ENCODE measurements around the gene CIB1. TPM values are rescaled to one million over a fixed set of nuclear protein-coding genes. Genes with fewer than 3 reads are reported as not detected.

CIB1 gene
- polyA plus RNA-seq, 4 donors: 27.8 to 59.9 (median 53.0) TPM

- no peak for DNase-seq (ENCODE audit: low read depth in 4 of 4, low spot score in 3 of 4)
Measured at GRCh38 chr15:90241343-90242192, 7.8 kb upstream of the CIB1 start.

- no peak for DNase-seq (ENCODE audit: low read depth in 4 of 4, low spot score in 3 of 4)
Measured at GRCh38 chr15:90240856-90241255, 7.1 kb upstream of the CIB1 start.

- no peak for DNase-seq (ENCODE audit: low read depth in 4 of 4, low spot score in 3 of 4)
Measured at GRCh38 chr15:90239371-90239770, 5.6 kb upstream of the CIB1 start.

- peak in 1 of 4 donors; percentile 88 for DNase-seq (ENCODE audit: low read depth in 4 of 4, low spot score in 3 of 4)
Measured at GRCh38 chr15:90234096-90234988, 601 bp upstream of the CIB1 start, which contains the start of gene GDPGP1. GDPGP1 (plus strand) TSS chr15:90234209; CDS start chr15:90240909, 6,700 bp downstream.

- no peak for DNase-seq (ENCODE audit: low read depth in 4 of 4, low spot score in 3 of 4)
Measured at GRCh38 chr15:90232941-90233386, 777 bp downstream of the CIB1 start.

GRCh38 chr15:90232196-90232595 lies 1.5 kb downstream of the CIB1 start:
- DNase-seq (ENCODE audit: low read depth in 4 of 4, low spot score in 3 of 4): no peak

- DNase-seq (ENCODE audit: low read depth in 4 of 4, low spot score in 3 of 4): no peak
Measured at GRCh38 chr15:90231028-90232017, 2.4 kb downstream of the CIB1 start.

GRCh38 chr15:90230610-90231009 lies 3.1 kb downstream of the CIB1 start:
- DNase-seq (ENCODE audit: low read depth in 4 of 4, low spot score in 3 of 4): no peak

GRCh38 chr15:90230071-90230494 lies 3.7 kb downstream of the CIB1 start:
- DNase-seq (ENCODE audit: low read depth in 4 of 4, low spot score in 3 of 4): no peak

- no peak for DNase-seq (ENCODE audit: low read depth in 4 of 4, low spot score in 3 of 4)
Measured at GRCh38 chr15:90228960-90229359, 4.8 kb downstream of the CIB1 start.

GRCh38 chr15:90227816-90228772 lies 5.6 kb downstream of the CIB1 start:
- no peak for DNase-seq (ENCODE audit: low read depth in 4 of 4, low spot score in 3 of 4)

GRCh38 chr15:90227336-90227735 lies 6.4 kb downstream of the CIB1 start:
- no peak for DNase-seq (ENCODE audit: low read depth in 4 of 4, low spot score in 3 of 4)

GRCh38 chr15:90225504-90226234 lies 8.1 kb downstream of the CIB1 start:
- no peak for DNase-seq (ENCODE audit: low read depth in 4 of 4, low spot score in 3 of 4)

- no peak for DNase-seq (ENCODE audit: low read depth in 4 of 4, low spot score in 3 of 4)
Measured at GRCh38 chr15:90225047-90225446, 8.7 kb downstream of the CIB1 start.

GRCh38 chr15:90223441-90224165 lies 10.1 kb downstream of the CIB1 start:
- no peak for DNase-seq (ENCODE audit: low read depth in 4 of 4, low spot score in 3 of 4)

GRCh38 chr15:90222547-90222946 lies 11.2 kb downstream of the CIB1 start:
- DNase-seq (ENCODE audit: low read depth in 4 of 4, low spot score in 3 of 4): no peak

GRCh38 chr15:90221246-90221900 lies 12.4 kb downstream of the CIB1 start:
- no peak for DNase-seq (ENCODE audit: low read depth in 4 of 4, low spot score in 3 of 4)

Data from left renal pelvis (tissue), 4 donors.